ENCODE data around the gene COL1A1.

COL1A1 gene

GRCh38 chr17:50187751-50188530 lies 13.5 kb downstream of the COL1A1 start:
- no peak for DNase-seq (ENCODE audit: low read depth)
- H3K4me3 ChIP-seq (ENCODE audit: low read depth, low read length): no peak overlapping the region
- in situ Hi-C loops (cut with HindIII; ENCODE audit: low sequenced_read_pairs): no loop called here
- TF ChIP-seq, protein P1, sequence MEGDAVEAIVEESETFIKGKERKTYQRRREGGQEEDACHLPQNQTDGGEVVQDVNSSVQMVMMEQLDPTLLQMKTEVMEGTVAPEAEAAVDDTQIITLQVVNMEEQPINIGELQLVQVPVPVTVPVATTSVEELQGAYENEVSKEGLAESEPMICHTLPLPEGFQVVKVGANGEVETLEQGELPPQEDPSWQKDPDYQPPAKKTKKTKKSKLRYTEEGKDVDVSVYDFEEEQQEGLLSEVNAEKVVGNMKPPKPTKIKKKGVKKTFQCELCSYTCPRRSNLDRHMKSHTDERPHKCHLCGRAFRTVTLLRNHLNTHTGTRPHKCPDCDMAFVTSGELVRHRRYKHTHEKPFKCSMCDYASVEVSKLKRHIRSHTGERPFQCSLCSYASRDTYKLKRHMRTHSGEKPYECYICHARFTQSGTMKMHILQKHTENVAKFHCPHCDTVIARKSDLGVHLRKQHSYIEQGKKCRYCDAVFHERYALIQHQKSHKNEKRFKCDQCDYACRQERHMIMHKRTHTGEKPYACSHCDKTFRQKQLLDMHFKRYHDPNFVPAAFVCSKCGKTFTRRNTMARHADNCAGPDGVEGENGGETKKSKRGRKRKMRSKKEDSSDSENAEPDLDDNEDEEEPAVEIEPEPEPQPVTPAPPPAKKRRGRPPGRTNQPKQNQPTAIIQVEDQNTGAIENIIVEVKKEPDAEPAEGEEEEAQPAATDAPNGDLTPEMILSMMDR (IDR thresholded peaks at IDR 0.05; ENCODE audit: low read depth, low read length, missing control alignments): no peak

- TF ChIP-seq, protein P1 (IDR thresholded peaks at IDR 0.05; ENCODE audit: low read depth, low read length, missing control alignments): no peak
- no peak overlapping the region for H3K4me3 ChIP-seq (ENCODE audit: low read depth, low read length)
- in situ Hi-C loops (cut with HindIII; ENCODE audit: low sequenced_read_pairs): no loop called here
- no peak for DNase-seq (ENCODE audit: low read depth)
Measured at GRCh38 chr17:50187394-50187725, 14.1 kb downstream of the COL1A1 start.

- H3K4me3 ChIP-seq (ENCODE audit: low read depth, low read length): no peak overlapping the region
- TF ChIP-seq, protein P1 (IDR thresholded peaks at IDR 0.05; ENCODE audit: low read depth, low read length, missing control alignments): no peak
- no peak for DNase-seq (ENCODE audit: low read depth)
- in situ Hi-C loops (cut with HindIII; ENCODE audit: low sequenced_read_pairs): no loop called here
Measured at GRCh38 chr17:50186661-50187393, 14.6 kb downstream of the COL1A1 start.

GRCh38 chr17:50185631-50186471 lies 15.6 kb downstream of the COL1A1 start:
- no peak for DNase-seq (ENCODE audit: low read depth)
- TF ChIP-seq, protein P1 (IDR thresholded peaks at IDR 0.05; ENCODE audit: low read depth, low read length, missing control alignments): no peak
- no peak overlapping the region for H3K4me3 ChIP-seq (ENCODE audit: low read depth, low read length)
- in situ Hi-C loops (cut with HindIII; ENCODE audit: low sequenced_read_pairs): no loop called here

- TF ChIP-seq, protein P1 (IDR thresholded peaks at IDR 0.05; ENCODE audit: low read depth, low read length, missing control alignments): no peak
- H3K4me3 ChIP-seq (ENCODE audit: low read depth, low read length): no peak overlapping the region
- DNase-seq (ENCODE audit: low read depth): no peak
- in situ Hi-C loops (cut with HindIII; ENCODE audit: low sequenced_read_pairs): no loop called here
Measured at GRCh38 chr17:50184611-50185398, 16.6 kb downstream of the COL1A1 start.

DNA sequence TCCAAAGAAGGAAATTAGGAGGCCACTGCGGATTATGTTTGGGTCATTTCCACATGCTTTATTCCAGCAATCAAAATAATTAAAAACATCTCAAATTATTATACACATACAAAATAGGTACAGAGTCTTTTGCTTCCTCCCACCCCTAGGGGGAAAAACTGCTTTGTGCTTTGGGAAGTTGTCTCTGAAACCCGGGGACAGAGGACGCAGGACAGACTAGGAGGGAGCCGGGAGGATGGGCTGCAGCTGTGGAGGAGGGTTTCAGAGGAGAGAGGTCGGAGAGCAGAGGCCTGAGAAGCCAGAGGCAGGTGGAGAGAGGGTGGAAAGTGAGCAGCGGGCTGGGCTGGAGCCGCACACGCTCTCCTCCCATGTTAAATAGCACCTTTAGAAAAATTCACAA lies 17.4 kb downstream of the COL1A1 start:
- DNase-seq (ENCODE audit: low read depth): no peak
- no peak overlapping the region for H3K4me3 ChIP-seq (ENCODE audit: low read depth, low read length)
- TF ChIP-seq, protein P1 (IDR thresholded peaks at IDR 0.05; ENCODE audit: low read depth, low read length, missing control alignments): peak; percentile 29
- in situ Hi-C loops (cut with HindIII; ENCODE audit: low sequenced_read_pairs): no loop called here
